Measurements from ENCODE around the gene PTPRG.

DNA sequence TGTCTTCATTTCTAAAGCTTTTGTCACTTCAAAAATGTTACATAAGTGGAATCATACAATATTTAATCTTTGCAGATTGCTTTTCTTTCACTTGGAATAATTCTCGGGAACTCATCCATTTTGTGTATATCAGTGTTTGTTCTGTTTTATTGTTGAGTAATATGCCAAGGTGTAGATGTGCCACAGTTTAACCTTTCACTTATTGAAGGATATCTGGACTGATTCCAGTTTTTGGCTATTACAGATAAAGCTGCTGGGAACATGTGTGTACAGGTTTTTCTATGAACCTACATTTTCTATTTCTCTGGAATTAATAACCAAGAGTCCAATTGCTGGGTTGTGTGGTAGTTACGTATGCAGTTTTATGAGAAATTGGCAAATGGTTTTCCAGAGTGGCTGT lies 334.9 kb downstream of the PTPRG start:
- TF ChIP-seq, protein P1, sequence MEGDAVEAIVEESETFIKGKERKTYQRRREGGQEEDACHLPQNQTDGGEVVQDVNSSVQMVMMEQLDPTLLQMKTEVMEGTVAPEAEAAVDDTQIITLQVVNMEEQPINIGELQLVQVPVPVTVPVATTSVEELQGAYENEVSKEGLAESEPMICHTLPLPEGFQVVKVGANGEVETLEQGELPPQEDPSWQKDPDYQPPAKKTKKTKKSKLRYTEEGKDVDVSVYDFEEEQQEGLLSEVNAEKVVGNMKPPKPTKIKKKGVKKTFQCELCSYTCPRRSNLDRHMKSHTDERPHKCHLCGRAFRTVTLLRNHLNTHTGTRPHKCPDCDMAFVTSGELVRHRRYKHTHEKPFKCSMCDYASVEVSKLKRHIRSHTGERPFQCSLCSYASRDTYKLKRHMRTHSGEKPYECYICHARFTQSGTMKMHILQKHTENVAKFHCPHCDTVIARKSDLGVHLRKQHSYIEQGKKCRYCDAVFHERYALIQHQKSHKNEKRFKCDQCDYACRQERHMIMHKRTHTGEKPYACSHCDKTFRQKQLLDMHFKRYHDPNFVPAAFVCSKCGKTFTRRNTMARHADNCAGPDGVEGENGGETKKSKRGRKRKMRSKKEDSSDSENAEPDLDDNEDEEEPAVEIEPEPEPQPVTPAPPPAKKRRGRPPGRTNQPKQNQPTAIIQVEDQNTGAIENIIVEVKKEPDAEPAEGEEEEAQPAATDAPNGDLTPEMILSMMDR (IDR thresholded peaks at IDR 0.05) = no peak
- no peak for TF ChIP-seq POLR2A (IDR thresholded peaks at IDR 0.05)
